SK-N-SH treated with all-trans-retinoic acid at 6 μM for 48 hours (cell line): Measurements from ENCODE around the gene NPPA.

Source experiments
- ATAC-seq: fragments of 200-7000 bp; cut with Tn5 transposase; 3 replicates; pipeline ENCODE4 v1.9.1; 2020; ENCODE audit warnings: mild to moderate bottlenecking, moderate library complexity
- ARNTL ChIP-seq: fragments of 450-650 bp; formaldehyde crosslinking; IDR thresholded peaks from 2 replicates; pipeline ENCODE4 v1.5.0; 2020; ENCODE audit warnings: low read depth, mild to moderate bottlenecking, moderate library complexity, borderline replicate concordance
- BACH2 ChIP-seq: fragments of 250-450 bp; sonication (Bioruptor Pico); IDR thresholded peaks from 2 replicates; pipeline ENCODE4 v1.9.0; 2021; ENCODE audit warnings: mild to moderate bottlenecking, borderline replicate concordance
- CSDC2 ChIP-seq: fragments of 250-450 bp; sonication (Bioruptor Pico); IDR thresholded peaks from 2 replicates; pipeline ENCODE4 v1.5.0; 2020; ENCODE audit warnings: mild to moderate bottlenecking, moderate library complexity
- CSRNP3 ChIP-seq: fragments of 250-450 bp; sonication (Bioruptor Pico); IDR thresholded peaks from 2 replicates; pipeline ENCODE4 v1.5.1; 2021; ENCODE audit warnings: mild to moderate bottlenecking, moderate library complexity
- ESRRG ChIP-seq: fragments of 250-450 bp; sonication (Bioruptor Pico); IDR thresholded peaks from 2 replicates; pipeline ENCODE4 v1.6.1; 2021; ENCODE audit warnings: mild to moderate bottlenecking
- GLIS3 ChIP-seq: fragments of 250-450 bp; sonication (Bioruptor Pico); IDR thresholded peaks from 2 replicates; pipeline ENCODE4 v1.5.0; 2020; ENCODE audit warnings: mild to moderate bottlenecking, moderate library complexity
- PPARA ChIP-seq: fragments of 250-450 bp; sonication (Bioruptor Pico); IDR thresholded peaks from 2 replicates; pipeline ENCODE4 v1.5.0; 2020; ENCODE audit warnings: mild to moderate bottlenecking, borderline replicate concordance
- RARB ChIP-seq: fragments of 250-450 bp; sonication (Bioruptor Pico); IDR thresholded peaks from 2 replicates; pipeline ENCODE4 v1.8.0; 2021; ENCODE audit warnings: mild to moderate bottlenecking, moderate library complexity
- SNAI2 ChIP-seq: fragments of 250-450 bp; sonication (Bioruptor Pico); IDR thresholded peaks from 2 replicates; pipeline ENCODE4 v1.5.0; 2020; ENCODE audit warnings: mild to moderate bottlenecking, moderate library complexity
- TCF4 ChIP-seq: fragments of 250-450 bp; sonication (Bioruptor Pico); IDR thresholded peaks from 2 replicates; pipeline ENCODE4 v1.8.0; 2021; ENCODE audit warnings: mild to moderate bottlenecking, moderate library complexity, borderline replicate concordance
- TSHZ2 ChIP-seq: fragments of 250-450 bp; sonication (Bioruptor Pico); IDR thresholded peaks from 2 replicates; pipeline ENCODE4 v1.5.0; 2020; ENCODE audit warnings: mild to moderate bottlenecking, moderate library complexity
- ZC3H10 ChIP-seq: fragments of 250-450 bp; sonication (Bioruptor Pico); IDR thresholded peaks from 2 replicates; pipeline ENCODE4 v1.5.1; 2021; ENCODE audit warnings: mild to moderate bottlenecking, moderate library complexity
- ZFP3 ChIP-seq: fragments of 250-450 bp; sonication (Bioruptor Pico); IDR thresholded peaks from 2 replicates; pipeline ENCODE4 v1.5.0; 2020; ENCODE audit warnings: mild to moderate bottlenecking, moderate library complexity
- ZFP30 ChIP-seq: fragments of 450-650 bp; formaldehyde crosslinking; IDR thresholded peaks from 2 replicates; pipeline ENCODE4 v1.5.0; 2022; ENCODE audit warnings: mild to moderate bottlenecking, moderate library complexity
- ZNF565 ChIP-seq: fragments of 450-650 bp; formaldehyde crosslinking; conservative IDR thresholded peaks from 2 replicates; pipeline ENCODE4 v1.5.0; 2020; ENCODE audit warnings: low read depth, mild to moderate bottlenecking, moderate library complexity
- ZNF70 ChIP-seq: fragments of 450-650 bp; formaldehyde crosslinking; IDR thresholded peaks from 2 replicates; pipeline ENCODE4 v1.5.0; 2020; ENCODE audit warnings: mild to moderate bottlenecking, moderate library complexity
- ZNF8 ChIP-seq: fragments of 450-650 bp; formaldehyde crosslinking; IDR thresholded peaks from 2 replicates; pipeline ENCODE4 v1.5.0; 2020; ENCODE audit warnings: mild to moderate bottlenecking, moderate library complexity
- TF ChIP-seq, protein P1 (sequence below): fragments of 250-450 bp; sonication (Bioruptor Pico); IDR thresholded peaks from 2 replicates; pipeline ENCODE4 v1.8.0; 2020; ENCODE audit warnings: mild to moderate bottlenecking, moderate library complexity, borderline replicate concordance
- TF ChIP-seq, protein P2 (sequence below): fragments of 250-450 bp; sonication (Bioruptor Pico); IDR thresholded peaks from 2 replicates; pipeline ENCODE4 v1.8.0; 2021; ENCODE audit warnings: low read depth, mild to moderate bottlenecking, moderate library complexity, borderline replicate concordance
- TF ChIP-seq, protein P3 (sequence below): fragments of 250-450 bp; sonication (Bioruptor Pico); IDR thresholded peaks from 2 replicates; pipeline ENCODE4 v1.5.1; 2020; ENCODE audit warnings: low read depth, mild to moderate bottlenecking, moderate library complexity

Gene NPPA

DNA sequence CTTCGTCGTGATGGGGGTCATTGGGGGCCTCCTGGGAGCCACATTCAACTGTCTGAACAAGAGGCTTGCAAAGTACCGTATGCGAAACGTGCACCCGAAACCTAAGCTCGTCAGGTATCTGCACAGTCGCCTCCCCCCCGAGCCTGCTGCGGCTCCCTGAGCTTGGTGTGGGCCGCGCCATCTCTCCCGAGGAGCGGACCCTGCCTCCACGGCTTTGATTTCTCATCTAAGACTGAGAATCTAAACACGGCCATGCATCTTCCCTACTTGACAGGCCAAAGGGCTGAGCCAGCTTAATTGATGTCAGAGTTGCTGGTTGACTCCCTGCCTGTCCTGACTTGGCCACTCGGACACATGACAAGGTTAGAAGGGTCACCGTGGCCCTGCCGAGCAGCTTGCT is 19.1 kb downstream of the NPPA start:
- TF ChIP-seq ZC3H10 (CRISPR knock-in tag), result no peak
- no peak for TF ChIP-seq PPARA (CRISPR knock-in tag)
- TF ChIP-seq GLIS3 (CRISPR knock-in tag), result no peak
- TF ChIP-seq ARNTL (CRISPR knock-in tag), result no peak
- no peak for TF ChIP-seq ZNF8 (CRISPR knock-in tag)
- TF ChIP-seq CSDC2 (CRISPR knock-in tag), result no peak
- ATAC-seq, result no peak

DNA sequence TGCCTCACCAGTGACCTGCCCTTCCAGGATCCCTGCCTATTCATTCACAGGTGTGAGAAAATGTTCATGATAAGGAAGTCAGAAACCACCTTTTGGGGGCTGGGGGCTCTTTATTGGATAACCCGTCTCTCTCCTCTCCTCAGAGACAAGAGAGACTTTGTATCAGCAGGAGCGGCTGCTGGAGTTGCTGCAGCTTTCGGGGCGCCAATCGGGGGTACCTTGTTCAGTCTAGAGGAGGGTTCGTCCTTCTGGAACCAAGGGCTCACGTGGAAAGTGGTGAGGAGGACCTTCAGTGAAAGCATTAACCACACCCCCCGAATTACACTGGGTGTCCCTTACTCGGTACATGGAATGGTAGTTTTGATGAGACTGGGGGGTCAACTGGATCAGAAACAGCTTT is 20.6 kb downstream of the NPPA start:
- ATAC-seq, result no peak
- TF ChIP-seq ZFP30 (CRISPR knock-in tag) (no peak), TCF4 (no peak), ZNF8 (CRISPR knock-in tag) (no peak), ZC3H10 (CRISPR knock-in tag) (no peak), ZNF70 (CRISPR knock-in tag) (no peak), CSDC2 (CRISPR knock-in tag) (no peak), GLIS3 (CRISPR knock-in tag) (no peak), BACH2 (CRISPR knock-in tag) (no peak), ZFP3 (CRISPR knock-in tag) (no peak), ZNF565 (no peak), RARB (CRISPR knock-in tag) (no peak), PPARA (CRISPR knock-in tag) (no peak), CSRNP3 (CRISPR knock-in tag) (no peak), TSHZ2 (CRISPR knock-in tag) (no peak)
- TF ChIP-seq, protein P1, sequence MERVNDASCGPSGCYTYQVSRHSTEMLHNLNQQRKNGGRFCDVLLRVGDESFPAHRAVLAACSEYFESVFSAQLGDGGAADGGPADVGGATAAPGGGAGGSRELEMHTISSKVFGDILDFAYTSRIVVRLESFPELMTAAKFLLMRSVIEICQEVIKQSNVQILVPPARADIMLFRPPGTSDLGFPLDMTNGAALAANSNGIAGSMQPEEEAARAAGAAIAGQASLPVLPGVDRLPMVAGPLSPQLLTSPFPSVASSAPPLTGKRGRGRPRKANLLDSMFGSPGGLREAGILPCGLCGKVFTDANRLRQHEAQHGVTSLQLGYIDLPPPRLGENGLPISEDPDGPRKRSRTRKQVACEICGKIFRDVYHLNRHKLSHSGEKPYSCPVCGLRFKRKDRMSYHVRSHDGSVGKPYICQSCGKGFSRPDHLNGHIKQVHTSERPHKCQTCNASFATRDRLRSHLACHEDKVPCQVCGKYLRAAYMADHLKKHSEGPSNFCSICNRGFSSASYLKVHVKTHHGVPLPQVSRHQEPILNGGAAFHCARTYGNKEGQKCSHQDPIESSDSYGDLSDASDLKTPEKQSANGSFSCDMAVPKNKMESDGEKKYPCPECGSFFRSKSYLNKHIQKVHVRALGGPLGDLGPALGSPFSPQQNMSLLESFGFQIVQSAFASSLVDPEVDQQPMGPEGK (CRISPR knock-in tag), result no peak
- TF ChIP-seq, protein P2, sequence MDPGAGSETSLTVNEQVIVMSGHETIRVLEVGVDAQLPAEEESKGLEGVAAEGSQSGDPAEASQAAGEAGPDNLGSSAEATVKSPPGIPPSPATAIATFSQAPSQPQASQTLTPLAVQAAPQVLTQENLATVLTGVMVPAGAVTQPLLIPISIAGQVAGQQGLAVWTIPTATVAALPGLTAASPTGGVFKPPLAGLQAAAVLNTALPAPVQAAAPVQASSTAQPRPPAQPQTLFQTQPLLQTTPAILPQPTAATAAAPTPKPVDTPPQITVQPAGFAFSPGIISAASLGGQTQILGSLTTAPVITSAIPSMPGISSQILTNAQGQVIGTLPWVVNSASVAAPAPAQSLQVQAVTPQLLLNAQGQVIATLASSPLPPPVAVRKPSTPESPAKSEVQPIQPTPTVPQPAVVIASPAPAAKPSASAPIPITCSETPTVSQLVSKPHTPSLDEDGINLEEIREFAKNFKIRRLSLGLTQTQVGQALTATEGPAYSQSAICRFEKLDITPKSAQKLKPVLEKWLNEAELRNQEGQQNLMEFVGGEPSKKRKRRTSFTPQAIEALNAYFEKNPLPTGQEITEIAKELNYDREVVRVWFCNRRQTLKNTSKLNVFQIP (CRISPR knock-in tag), result no peak
- TF ChIP-seq, protein P3, sequence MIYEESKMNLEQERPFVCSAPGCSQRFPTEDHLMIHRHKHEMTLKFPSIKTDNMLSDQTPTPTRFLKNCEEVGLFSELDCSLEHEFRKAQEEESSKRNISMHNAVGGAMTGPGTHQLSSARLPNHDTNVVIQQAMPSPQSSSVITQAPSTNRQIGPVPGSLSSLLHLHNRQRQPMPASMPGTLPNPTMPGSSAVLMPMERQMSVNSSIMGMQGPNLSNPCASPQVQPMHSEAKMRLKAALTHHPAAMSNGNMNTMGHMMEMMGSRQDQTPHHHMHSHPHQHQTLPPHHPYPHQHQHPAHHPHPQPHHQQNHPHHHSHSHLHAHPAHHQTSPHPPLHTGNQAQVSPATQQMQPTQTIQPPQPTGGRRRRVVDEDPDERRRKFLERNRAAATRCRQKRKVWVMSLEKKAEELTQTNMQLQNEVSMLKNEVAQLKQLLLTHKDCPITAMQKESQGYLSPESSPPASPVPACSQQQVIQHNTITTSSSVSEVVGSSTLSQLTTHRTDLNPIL (CRISPR knock-in tag), result no peak

DNA sequence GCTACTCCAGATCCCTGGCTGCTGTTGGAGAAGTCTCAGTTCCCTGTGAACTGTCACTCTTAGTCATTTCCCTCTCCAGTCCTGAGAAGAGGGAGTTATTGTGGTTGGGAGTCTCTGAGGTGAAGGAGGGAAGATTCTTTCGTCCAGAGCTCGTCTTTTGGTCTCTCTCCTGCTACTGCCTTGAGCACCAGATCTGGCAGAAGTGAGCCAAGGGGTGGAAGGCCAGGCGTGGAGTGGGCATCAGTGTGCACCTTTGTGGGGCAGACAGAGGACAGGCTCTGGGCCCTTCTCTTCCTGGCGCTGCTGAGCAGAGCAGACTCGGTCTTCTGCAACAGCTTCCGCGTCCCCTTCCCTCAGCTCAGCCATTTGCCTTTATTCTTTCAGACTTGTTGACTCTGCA is 22.5 kb downstream of the NPPA start:
- ATAC-seq, result no peak
- TF ChIP-seq GLIS3 (CRISPR knock-in tag) (no peak), RARB (CRISPR knock-in tag) (no peak), SNAI2 (no peak), ESRRG (CRISPR knock-in tag) (no peak), PPARA (CRISPR knock-in tag) (no peak), ZFP30 (CRISPR knock-in tag) (no peak), ZNF565 (no peak), TCF4 (no peak)
- TF ChIP-seq, protein P3 (CRISPR knock-in tag), result no peak
